GM12878 (cell line): ENCODE data around the gene C1R. TPM values are rescaled to one million over a fixed set of nuclear protein-coding genes. Genes with fewer than 3 reads are reported as not detected.

Experiments
- ATAC-seq: fragments of 200-7000 bp; cut with Tn5 transposase; 3 replicates; pipeline ENCODE4 v1.9.1; 2020; ENCODE audit warnings: mild to moderate bottlenecking, moderate library complexity
- BruUV-seq: library from RNA; stranded (reverse); fragments of 400-500 nt; replicated peaks from 2 replicates; lab custom pipeline; 2021; lab: Mats Ljungman, UMichigan
- CTCF ChIA-PET: fragments of 300-600 bp; sonication (Branson Sonifier 250); formaldehyde crosslinking; extraction: SDS; loops from one replicate; lab custom pipeline; 2021; ENCODE audit warnings: inconsistent platforms; lab: Yijun Ruan, JAX
- POLR2A ChIA-PET: fragments of 350-600 bp; formaldehyde crosslinking; extraction: SDS; loops from one replicate; lab custom pipeline; 2021; ENCODE audit warnings: inconsistent platforms; lab: Charles Lee
- RAD21 ChIA-PET: fragments of 300-600 bp; sonication (Branson Sonifier 250); formaldehyde crosslinking; loops from one replicate; lab custom pipeline; 2023; ENCODE audit warnings: antibody characterized with exemption; ENCODE audit not compliant: unreplicated experiment; lab: Charles Lee
- SMC1A ChIA-PET: fragments of 300-600 bp; sonication (Branson Sonifier 250); formaldehyde crosslinking; loops from one replicate; lab custom pipeline; 2023; ENCODE audit not compliant: unreplicated experiment, uncharacterized antibody; lab: Charles Lee
- DNase-seq: peaks from one replicate; pipeline ENCODE4 v3.0.0-alpha.2; 2011; ENCODE audit warnings: low read depth, low spot score
- FAIRE-seq: peaks from 3 replicates; lab custom pipeline; 2011; peaks lifted over from hg19 to GRCh38; lab: Jason Lieb, UNC
- H2AFZ ChIP-seq: 2 replicates; pipeline ENCODE4 v1.6.0; 2011; ENCODE audit warnings: low read depth, low read length, control low read depth; ENCODE audit not compliant: control insufficient read depth
- H3K27ac ChIP-seq: 2 replicates; pipeline ENCODE4 v1.5.1; 2011; ENCODE audit warnings: control low read depth; ENCODE audit not compliant: control insufficient read depth, insufficient read depth
- H3K27me3 ChIP-seq, 2 experiments: replicated peaks in 1 of 2; 2 replicates each; pipeline versions ENCODE4 v1.6.0 to v1.6.1; 2011; ENCODE audit warnings: low read length in 1 of 2; ENCODE audit not compliant: control insufficient read depth in 2 of 2, insufficient read depth in 2 of 2
- H3K36me3 ChIP-seq, 2 experiments: 2 replicates each; pipeline ENCODE4 v1.5.1; 2011; ENCODE audit warnings: low read length in 1 of 2; ENCODE audit not compliant: control insufficient read depth in 2 of 2, insufficient read depth in 2 of 2
- H3K4me1 ChIP-seq: 2 replicates; pipeline ENCODE4 v1.6.1; 2011; ENCODE audit warnings: mild to moderate bottlenecking, low read length, moderate library complexity, mixed read lengths; ENCODE audit not compliant: control insufficient read depth, insufficient read depth
- H3K4me2 ChIP-seq: 2 replicates; pipeline ENCODE4 v1.6.0; 2011; ENCODE audit warnings: control low read depth; ENCODE audit not compliant: control insufficient read depth, insufficient read depth
- H3K4me3 ChIP-seq: fragments of 200-600 bp; sonication (generic); 2 replicates; pipeline ENCODE4 v1.5.1; 2016
- H3K79me2 ChIP-seq: 2 replicates; pipeline ENCODE4 v1.6.0; 2011; ENCODE audit warnings: low read length; ENCODE audit not compliant: control insufficient read depth, insufficient read depth
- H3K9ac ChIP-seq: 2 replicates; pipeline ENCODE4 v1.8.0; 2011; ENCODE audit warnings: low read length, control low read depth, mixed read lengths; ENCODE audit not compliant: control insufficient read depth, insufficient read depth
- H3K9me3 ChIP-seq: replicated peaks from 3 replicates; pipeline ENCODE4 v1.5.1; 2011; ENCODE audit warnings: mild to moderate bottlenecking, low read length; ENCODE audit not compliant: control insufficient read depth, insufficient read depth
- H4K20me1 ChIP-seq: 2 replicates; pipeline ENCODE4 v1.6.0; 2011; ENCODE audit not compliant: control insufficient read depth, insufficient read depth
- BACH1 ChIP-seq: fragments of 450-650 bp; IDR thresholded peaks from 2 replicates; pipeline ENCODE4 v1.6.1; 2017; ENCODE audit warnings: mild to moderate bottlenecking, borderline replicate concordance
- MEF2B ChIP-seq: fragments of 450-650 bp; IDR thresholded peaks from 2 replicates; pipeline ENCODE4 v1.6.1; 2018; ENCODE audit warnings: mild to moderate bottlenecking, moderate library complexity; ENCODE audit not compliant: partially characterized antibody, poor library complexity, severe bottlenecking
- MTA3 ChIP-seq: IDR thresholded peaks from 2 replicates; pipeline ENCODE4 v1.6.1; 2012; ENCODE audit warnings: low read length, inconsistent platforms, borderline replicate concordance
- MYB ChIP-seq: fragments of 150-350 bp; IDR thresholded peaks from 2 replicates; pipeline ENCODE4 v1.6.1; 2014; ENCODE audit warnings: mild to moderate bottlenecking, low read depth, low read length, borderline replicate concordance
- WGBS: methylation state at CpG from one replicate; pipeline ENCODE4 v1.1.6; 2016; ENCODE audit warnings: low lambda C conversion rate; ENCODE audit not compliant: insufficient replicate concordance, insufficient coverage; ENCODE audit errors: missing lambda C conversion rate; 5-methylcytosine and 5-hydroxymethylcytosine counted together
- in situ Hi-C: fragments of 300-500 bp; cut with MboI; formaldehyde crosslinking; loops from 9 replicates; pipeline ENCODE4 v1.14.3; 2018; ENCODE audit warnings: mixed read lengths
- intact Hi-C: fragments of 100-400 bp; cut with micrococcal nuclease; formaldehyde crosslinking; loops from one replicate; pipeline ENCODE4 v1.14.2; 2022; ENCODE audit not compliant: unreplicated experiment
- polyA plus RNA-seq, 11 experiments: library from polyadenylated mRNA; depleted of rRNA in 4 of 11; unstranded in 6 of 11; stranded (reverse) in 5 of 11; fragments of >200 nt; fragmentation: Nextera tagmentation in 4 of 11; fragmentation: Illumina TruSeq in 1 of 11; extraction: Ambion mirVana in 4 of 11; extraction: Trizol in 1 of 11; gene quantifications; 1 replicate in 1 of 11; 2 replicates in 10 of 11; pipeline versions ENCODE4 v1.2.1 to v1.2.3, GENCODE V29; 2011 to 2016; ENCODE audit warnings: inconsistent platforms in 2 of 11, missing spikeins in 2 of 11, low read depth in 1 of 11
- total RNA-seq, 4 experiments: library from RNA; depleted of rRNA in 3 of 4; stranded (reverse); fragments of >200 nt in 3 of 4; fragmentation: Illumina TruSeq in 1 of 4; extraction: Trizol in 1 of 4; gene quantifications; 2 replicates each; pipeline versions ENCODE4 v1.2.1 to v1.2.3, GENCODE V29; 2013 to 2021
- TF ChIP-seq, protein P1 (sequence below): fragments of 450-650 bp; IDR thresholded peaks from 2 replicates; pipeline ENCODE4 v1.6.1; 2016; ENCODE audit warnings: mild to moderate bottlenecking
- TF ChIP-seq, protein P2 (sequence below): fragments of 450-650 bp; IDR thresholded peaks from 2 replicates; pipeline ENCODE4 v1.6.1; 2017; ENCODE audit warnings: low read depth, mild to moderate bottlenecking, moderate library complexity
- TF ChIP-seq, protein P3 (sequence below): IDR thresholded peaks from 2 replicates; pipeline ENCODE4 v1.6.1; 2011; ENCODE audit warnings: low read depth, low read length, improper control_type of control experiment, borderline replicate concordance

Gene C1R
- total and polyA plus RNA-seq, 10 of the 15 experiments (the other 5 are each of a cell fraction or from before 2014, with no cell fraction given): 0.31 to 1.9 (median 0.96) TPM; not detected in 1

GRCh38 chr12:7039403-7039802 is 52.8 kb downstream of the C1R start:
- Histone ChIP-seq H2AFZ (no peak overlapping the region), H3K79me2 (no peaks in the 10 kb centered on the region), H3K36me3 (no peaks in the 10 kb centered on the region), H3K4me1 (no peaks in the 10 kb centered on the region), H3K4me3 (no peak overlapping the region), H3K27ac (no peak overlapping the region), H3K4me2 (no peak overlapping the region), H3K27me3 (no peaks in the 10 kb centered on the region), H3K9me3 (no peaks in the 10 kb centered on the region), H3K9ac (no peak overlapping the region), H4K20me1 (no peaks in the 10 kb centered on the region)
- in situ Hi-C loops (no loop called here), intact Hi-C loops (no loop called here)
- ChIA-PET RAD21 (no interaction called here), CTCF (interaction anchor here (1.3 kb wide), 1 partner anchor 105 kb away, joined by 3 read pairs; no protein-coding TSS in a partner anchor), POLR2A (no interaction called here), SMC1A (no interaction called here)
- DNase-seq: no peak
- no TSS peak for BruUV-seq
- no peak for FAIRE-seq
- TF ChIP-seq, protein P1, sequence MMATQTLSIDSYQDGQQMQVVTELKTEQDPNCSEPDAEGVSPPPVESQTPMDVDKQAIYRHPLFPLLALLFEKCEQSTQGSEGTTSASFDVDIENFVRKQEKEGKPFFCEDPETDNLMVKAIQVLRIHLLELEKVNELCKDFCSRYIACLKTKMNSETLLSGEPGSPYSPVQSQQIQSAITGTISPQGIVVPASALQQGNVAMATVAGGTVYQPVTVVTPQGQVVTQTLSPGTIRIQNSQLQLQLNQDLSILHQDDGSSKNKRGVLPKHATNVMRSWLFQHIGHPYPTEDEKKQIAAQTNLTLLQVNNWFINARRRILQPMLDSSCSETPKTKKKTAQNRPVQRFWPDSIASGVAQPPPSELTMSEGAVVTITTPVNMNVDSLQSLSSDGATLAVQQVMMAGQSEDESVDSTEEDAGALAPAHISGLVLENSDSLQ: no peak
- TF ChIP-seq, protein P2, sequence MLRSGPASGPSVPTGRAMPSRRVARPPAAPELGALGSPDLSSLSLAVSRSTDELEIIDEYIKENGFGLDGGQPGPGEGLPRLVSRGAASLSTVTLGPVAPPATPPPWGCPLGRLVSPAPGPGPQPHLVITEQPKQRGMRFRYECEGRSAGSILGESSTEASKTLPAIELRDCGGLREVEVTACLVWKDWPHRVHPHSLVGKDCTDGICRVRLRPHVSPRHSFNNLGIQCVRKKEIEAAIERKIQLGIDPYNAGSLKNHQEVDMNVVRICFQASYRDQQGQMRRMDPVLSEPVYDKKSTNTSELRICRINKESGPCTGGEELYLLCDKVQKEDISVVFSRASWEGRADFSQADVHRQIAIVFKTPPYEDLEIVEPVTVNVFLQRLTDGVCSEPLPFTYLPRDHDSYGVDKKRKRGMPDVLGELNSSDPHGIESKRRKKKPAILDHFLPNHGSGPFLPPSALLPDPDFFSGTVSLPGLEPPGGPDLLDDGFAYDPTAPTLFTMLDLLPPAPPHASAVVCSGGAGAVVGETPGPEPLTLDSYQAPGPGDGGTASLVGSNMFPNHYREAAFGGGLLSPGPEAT: no peak
- TF ChIP-seq BACH1 (no peak), MTA3 (no peak), MEF2B (no peak), MYB (no peak)
- TF ChIP-seq, protein P3, sequence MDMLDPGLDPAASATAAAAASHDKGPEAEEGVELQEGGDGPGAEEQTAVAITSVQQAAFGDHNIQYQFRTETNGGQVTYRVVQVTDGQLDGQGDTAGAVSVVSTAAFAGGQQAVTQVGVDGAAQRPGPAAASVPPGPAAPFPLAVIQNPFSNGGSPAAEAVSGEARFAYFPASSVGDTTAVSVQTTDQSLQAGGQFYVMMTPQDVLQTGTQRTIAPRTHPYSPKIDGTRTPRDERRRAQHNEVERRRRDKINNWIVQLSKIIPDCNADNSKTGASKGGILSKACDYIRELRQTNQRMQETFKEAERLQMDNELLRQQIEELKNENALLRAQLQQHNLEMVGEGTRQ: no peak
- WGBS: 59% methylated on average over 10 of the region's 10 CpGs
- ATAC-seq: no peak
